Measurements from ENCODE around the gene CCNG2.

CCNG2 gene

DNA sequence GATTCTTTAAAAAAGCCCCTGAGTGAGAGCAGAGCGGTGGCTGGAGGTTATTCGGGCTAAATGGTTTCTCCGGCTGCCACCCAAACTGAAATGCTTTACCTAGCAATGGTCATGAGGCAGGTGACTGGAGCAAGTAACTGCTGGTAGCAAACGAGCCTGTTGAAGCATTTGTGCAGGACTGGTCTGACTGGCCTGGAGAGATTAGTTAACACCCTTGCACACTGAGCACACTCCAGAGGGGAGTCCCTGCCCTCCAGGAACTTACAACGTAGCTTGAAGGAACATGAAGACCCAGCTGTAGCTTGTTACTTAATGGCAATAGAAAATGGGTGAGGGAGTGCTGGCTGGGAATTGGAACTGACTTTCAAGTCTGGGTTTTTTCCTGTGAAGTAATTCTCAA is 40.4 kb downstream of the CCNG2 start:
- H3K4me3 ChIP-seq (ENCODE audit: low read length), result no peak overlapping the region
- no peak for DNase-seq (ENCODE audit: low read depth, low spot score)

GRCh38 chr4:77197831-77198230 is 40.8 kb downstream of the CCNG2 start:
- no peak overlapping the region for H3K4me3 ChIP-seq (ENCODE audit: low read length)
- DNase-seq (ENCODE audit: low read depth, low spot score), result no peak

DNA sequence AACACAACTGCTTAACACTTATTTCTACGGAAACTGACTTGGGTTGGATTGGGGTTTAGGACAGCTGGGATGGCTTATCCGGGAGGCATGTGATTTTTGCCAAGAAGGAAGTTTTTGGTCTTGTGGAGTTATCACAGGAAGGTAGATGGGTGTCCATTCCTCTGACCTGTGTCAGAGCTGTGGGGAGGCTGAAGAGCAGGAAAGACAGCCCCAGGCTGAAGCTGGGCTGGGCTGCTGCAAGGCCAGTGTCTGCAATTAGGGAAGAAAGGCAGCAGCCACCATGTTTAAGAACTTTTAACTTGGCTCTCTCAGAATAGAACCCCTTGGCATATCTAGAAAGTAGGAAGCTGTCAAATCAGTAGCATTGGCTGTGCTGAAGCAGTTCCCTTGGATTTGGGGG is 42.3 kb downstream of the CCNG2 start:
- H3K4me3 ChIP-seq (ENCODE audit: low read length), result no peak overlapping the region
- no peak for DNase-seq (ENCODE audit: low read depth, low spot score)

DNA sequence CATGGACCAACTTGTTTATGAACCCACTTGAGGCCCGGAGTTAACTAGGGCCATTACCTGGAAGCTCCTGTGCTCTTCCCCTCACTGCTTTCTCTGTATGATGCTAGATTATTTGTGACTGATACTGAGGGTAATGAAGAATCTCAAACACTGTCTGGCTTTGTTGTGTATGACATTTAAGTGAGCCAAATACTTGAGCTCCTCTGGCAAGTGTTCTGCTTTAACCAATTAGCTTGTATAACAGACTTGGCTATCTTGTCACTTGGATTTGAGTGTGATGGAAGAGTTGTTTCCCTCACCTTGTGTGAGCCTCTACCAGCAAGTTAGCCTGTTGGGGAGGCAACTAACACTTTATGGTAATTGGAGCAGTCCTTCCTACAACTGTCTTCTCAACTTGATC is 42.7 kb downstream of the CCNG2 start:
- no peak for DNase-seq (ENCODE audit: low read depth, low spot score)
- H3K4me3 ChIP-seq (ENCODE audit: low read length), result no peak overlapping the region

DNA sequence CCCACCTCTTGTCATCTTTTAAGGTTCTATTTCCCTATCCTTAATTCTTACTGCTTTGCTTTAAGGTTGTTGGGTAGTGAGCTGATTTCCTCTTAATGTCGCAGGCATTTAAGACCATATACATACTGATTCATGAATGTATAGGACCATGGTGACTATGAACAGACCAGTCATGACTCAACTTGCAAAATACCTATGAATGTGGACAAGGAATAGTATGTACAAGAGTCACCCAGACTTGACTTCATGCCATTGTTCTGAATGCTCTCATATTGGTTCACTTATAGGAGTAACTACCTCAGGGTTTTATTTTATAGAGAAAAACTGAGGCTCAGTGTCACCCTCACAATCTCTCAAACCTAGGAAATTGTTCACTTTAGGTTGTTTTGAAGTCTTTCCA is 44.3 kb downstream of the CCNG2 start:
- no peak for DNase-seq (ENCODE audit: low read depth, low spot score)
- no peak overlapping the region for H3K4me3 ChIP-seq (ENCODE audit: low read length)

DNA sequence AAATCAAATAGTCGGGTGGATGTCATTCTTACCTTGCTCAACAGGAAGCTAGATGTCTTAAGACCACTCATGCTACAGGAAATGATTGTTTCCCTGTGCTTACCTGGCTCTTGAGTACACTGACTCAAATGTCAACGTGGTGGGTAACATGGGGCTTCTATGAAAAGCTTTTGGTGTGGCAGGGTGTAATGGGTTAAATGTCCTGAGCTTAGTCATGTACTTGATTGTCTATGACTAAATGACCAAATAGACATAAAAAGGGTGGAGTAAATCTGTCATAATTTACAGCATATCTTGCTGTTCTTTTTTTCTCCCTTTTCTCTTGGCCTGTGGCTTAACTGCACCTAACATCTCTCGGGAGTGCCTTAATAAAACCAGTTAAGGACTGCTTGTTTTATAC is 44.9 kb downstream of the CCNG2 start:
- no peak for DNase-seq (ENCODE audit: low read depth, low spot score)
- H3K4me3 ChIP-seq (ENCODE audit: low read length), result no peak overlapping the region

- H3K4me3 ChIP-seq (ENCODE audit: low read length), result no peak overlapping the region
- DNase-seq (ENCODE audit: low read depth, low spot score), result no peak
Observed at GRCh38 chr4:77202491-77202890, 45.5 kb downstream of the CCNG2 start.

GRCh38 chr4:77203380-77204197 is 46.6 kb downstream of the CCNG2 start:
- no peak overlapping the region for H3K4me3 ChIP-seq (ENCODE audit: low read length)
- peak; percentile 75 for DNase-seq (ENCODE audit: low read depth, low spot score)

GRCh38 chr4:77204621-77205020 is 47.6 kb downstream of the CCNG2 start:
- H3K4me3 ChIP-seq (ENCODE audit: low read length), result no peak overlapping the region
- no peak for DNase-seq (ENCODE audit: low read depth, low spot score)

GRCh38 chr4:77209012-77209411 is 52.0 kb downstream of the CCNG2 start:
- no peak overlapping the region for H3K4me3 ChIP-seq (ENCODE audit: low read length)
- DNase-seq (ENCODE audit: low read depth, low spot score), result no peak

GRCh38 chr4:77209936-77210335 is 52.9 kb downstream of the CCNG2 start:
- no peak for DNase-seq (ENCODE audit: low read depth, low spot score)

GRCh38 chr4:77215107-77215506 is 58.1 kb downstream of the CCNG2 start:
- no peak for DNase-seq (ENCODE audit: low read depth, low spot score)
- H3K4me3 ChIP-seq (ENCODE audit: low read length), result no peak overlapping the region

More at GRCh38 chr4:77209936-77210335, 52.9 kb downstream of the CCNG2 start:
- no peak overlapping the region for H3K4me3 ChIP-seq (ENCODE audit: low read length)

GRCh38 chr4:77217526-77217925 is 60.5 kb downstream of the CCNG2 start:
- no peak for DNase-seq (ENCODE audit: low read depth, low spot score)
- H3K4me3 ChIP-seq (ENCODE audit: low read length), result no peak overlapping the region

DNA sequence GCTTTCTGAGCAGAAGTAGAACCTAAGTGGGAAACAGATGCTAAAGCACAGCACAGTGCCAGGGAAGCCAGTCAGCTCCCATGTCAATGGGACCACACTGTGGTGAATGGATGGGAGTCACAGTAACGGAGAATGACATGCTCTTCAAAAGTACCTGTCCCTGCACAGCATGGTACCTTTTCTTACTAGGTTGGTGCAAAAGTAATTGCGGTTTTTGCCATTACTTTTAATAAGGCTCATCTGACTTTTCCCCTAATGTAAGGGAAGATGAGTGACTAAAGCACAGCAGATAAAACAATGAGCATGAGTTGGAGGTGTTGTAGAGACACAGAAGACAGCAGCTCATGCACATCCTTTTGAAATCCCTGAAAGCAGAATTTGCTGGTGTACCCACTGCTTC is 62.3 kb downstream of the CCNG2 start:
- H3K4me3 ChIP-seq (ENCODE audit: low read length), result no peak overlapping the region
- DNase-seq (ENCODE audit: low read depth, low spot score), result no peak
